Neural cell (in vitro differentiated cells): ENCODE results near the gene HIVEP3.

Experiments
- CTCF ChIP-seq: fragments of 450-650 bp; IDR thresholded peaks from 2 replicates; pipeline ENCODE4 v1.5.1; 2014; ENCODE audit warnings: antibody characterized with exemption, mild to moderate bottlenecking, moderate library complexity; ENCODE audit not compliant: poor library complexity, severe bottlenecking
- EP300 ChIP-seq: fragments of 450-650 bp; conservative IDR thresholded peaks from 2 replicates; pipeline ENCODE4 v1.6.1; 2014; ENCODE audit warnings: antibody characterized with exemption, mild to moderate bottlenecking, moderate library complexity; ENCODE audit not compliant: poor library complexity, severe bottlenecking
- EZH2 ChIP-seq: fragments of 200-600, 300-800 bp; shearing (Covaris generic), sonication (generic); IDR thresholded peaks from 2 replicates; pipeline ENCODE4 v1.6.1; 2014; ENCODE audit warnings: antibody characterized with exemption, low read length, borderline replicate concordance, mild to moderate bottlenecking; ENCODE audit not compliant: insufficient read depth, poor library complexity, severe bottlenecking
- MXI1 ChIP-seq: fragments of 450-650 bp; conservative IDR thresholded peaks from 2 replicates; pipeline ENCODE4 v1.6.1; 2014; ENCODE audit warnings: antibody characterized with exemption, mild to moderate bottlenecking; ENCODE audit not compliant: poor library complexity, severe bottlenecking
- POLR2AphosphoS5 ChIP-seq: IDR thresholded peaks from 2 replicates; pipeline ENCODE4 v1.6.1; 2012
- RAD21 ChIP-seq: fragments of 450-650 bp; conservative IDR thresholded peaks from 2 replicates; pipeline ENCODE4 v1.6.1; 2014; ENCODE audit warnings: antibody characterized with exemption, mild to moderate bottlenecking, moderate library complexity
- SMC3 ChIP-seq: fragments of 450-650 bp; conservative IDR thresholded peaks from 2 replicates; pipeline ENCODE4 v1.6.1; 2014; ENCODE audit warnings: antibody characterized with exemption, mild to moderate bottlenecking, moderate library complexity; ENCODE audit not compliant: poor library complexity
- TAF1 ChIP-seq: IDR thresholded peaks from 2 replicates; pipeline ENCODE4 v1.6.1; 2012; ENCODE audit warnings: low read depth

DNA sequence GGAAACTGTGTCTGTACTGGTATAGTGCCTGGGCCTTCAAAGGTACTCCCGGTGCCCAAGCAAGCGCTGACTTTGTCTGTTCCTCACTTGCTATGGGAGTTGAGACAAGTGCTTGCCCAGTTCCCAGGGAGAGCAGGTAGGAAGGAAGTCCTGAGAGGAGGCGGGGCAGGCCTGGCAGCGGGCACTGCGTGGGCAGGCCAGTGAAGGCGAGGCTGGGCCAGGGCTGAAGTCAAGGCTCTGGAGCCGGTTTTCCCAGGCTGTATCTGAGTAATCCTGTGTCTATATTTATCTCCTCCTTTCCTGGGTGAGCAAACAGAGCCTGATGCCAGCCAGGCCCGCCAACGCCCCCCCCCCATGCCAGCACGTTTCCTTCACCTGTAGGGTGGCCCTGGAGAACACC is 418.3 kb downstream of the HIVEP3 start:
- no peak for TF ChIP-seq POLR2AphosphoS5
- TF ChIP-seq CTCF: no peak
- no peak for TF ChIP-seq EP300
- no peak for TF ChIP-seq EZH2
- no peak for TF ChIP-seq RAD21
- no peak for TF ChIP-seq SMC3
- TF ChIP-seq TAF1: no peak
- no peak for TF ChIP-seq MXI1
